Measurements from ENCODE around the gene PHLDB3. TPM values are rescaled to one million over a fixed set of nuclear protein-coding genes. Genes with fewer than 3 reads are reported as not detected.

The PHLDB3 gene
- total RNA-seq, 2 experiments from 2014 or later = 11.9 to 18.6 TPM

DNA sequence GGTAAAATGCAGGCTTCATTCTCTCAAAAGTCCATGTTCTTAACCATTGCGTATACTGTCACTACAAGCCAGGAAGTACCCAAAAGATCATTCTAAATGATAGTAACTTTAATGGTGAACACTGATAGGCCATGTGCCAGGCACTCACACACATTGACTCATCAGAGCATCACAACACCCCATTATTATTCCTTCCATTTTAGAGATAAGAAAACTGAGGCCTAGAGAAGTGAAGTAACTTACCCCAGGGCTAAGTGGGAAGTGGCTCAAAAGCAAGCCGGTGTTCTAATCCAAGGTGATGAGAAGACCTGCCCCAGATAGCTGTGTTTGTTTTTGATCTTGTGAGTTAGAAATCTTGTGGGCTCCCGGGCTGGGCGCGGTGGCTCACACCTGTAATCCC lies 1.4 kb upstream of the PHLDB3 start:
- POLR2A ChIA-PET = no interaction called here
- Mint-ChIP-seq H3K27ac (peak overlapping the region; percentile 43), H3K4me3 (no peak overlapping the region), H3K36me3 (ENCODE audit: low read depth) (peaks cover 32% of the 10 kb centered on the region), H3K9me3 (no peaks in the 10 kb centered on the region), H3K27me3 (no peaks in the 10 kb centered on the region), H3K4me1 (peaks cover 31% of the 10 kb centered on the region)
- CTCF ChIA-PET = interaction anchor here (3.8 kb wide), 1 partner anchor 15 kb away, joined by 28 read pairs; no protein-coding TSS in a partner anchor
- DNase-seq = no peak

DNA sequence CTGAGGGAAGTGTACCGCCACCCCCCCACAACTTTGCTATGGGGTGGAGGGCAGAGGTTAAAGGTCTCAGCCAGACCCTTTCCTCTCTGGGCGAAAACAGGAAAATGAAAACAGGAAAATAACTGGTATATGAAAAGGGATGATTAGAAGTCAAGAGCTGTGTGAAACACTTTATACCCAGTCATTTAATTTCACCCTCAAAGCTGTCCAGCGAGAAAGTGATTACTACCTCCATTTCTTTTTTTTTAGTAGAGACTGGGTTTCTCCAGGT lies 575 bp upstream of the PHLDB3 start:
- peak overlapping the region; percentile 59 for H3K4me3 Mint-ChIP-seq
- H3K27me3 Mint-ChIP-seq = no peaks in the 10 kb centered on the region
- peaks cover 29% of the 10 kb centered on the region for H3K36me3 Mint-ChIP-seq (ENCODE audit: low read depth)
- DNase-seq = no peak
- H3K27ac Mint-ChIP-seq = peak overlapping the region; percentile 87
- POLR2A ChIA-PET = no interaction called here
- no peaks in the 10 kb centered on the region for H3K9me3 Mint-ChIP-seq
- CTCF ChIA-PET = interaction anchor here (1.0 to 3.8 kb wide), 3 partner anchors 12 to 51 kb away, joined by 4 to 28 read pairs (median 4); no protein-coding TSS in a partner anchor
- H3K4me1 Mint-ChIP-seq = peaks cover 33% of the 10 kb centered on the region

DNA sequence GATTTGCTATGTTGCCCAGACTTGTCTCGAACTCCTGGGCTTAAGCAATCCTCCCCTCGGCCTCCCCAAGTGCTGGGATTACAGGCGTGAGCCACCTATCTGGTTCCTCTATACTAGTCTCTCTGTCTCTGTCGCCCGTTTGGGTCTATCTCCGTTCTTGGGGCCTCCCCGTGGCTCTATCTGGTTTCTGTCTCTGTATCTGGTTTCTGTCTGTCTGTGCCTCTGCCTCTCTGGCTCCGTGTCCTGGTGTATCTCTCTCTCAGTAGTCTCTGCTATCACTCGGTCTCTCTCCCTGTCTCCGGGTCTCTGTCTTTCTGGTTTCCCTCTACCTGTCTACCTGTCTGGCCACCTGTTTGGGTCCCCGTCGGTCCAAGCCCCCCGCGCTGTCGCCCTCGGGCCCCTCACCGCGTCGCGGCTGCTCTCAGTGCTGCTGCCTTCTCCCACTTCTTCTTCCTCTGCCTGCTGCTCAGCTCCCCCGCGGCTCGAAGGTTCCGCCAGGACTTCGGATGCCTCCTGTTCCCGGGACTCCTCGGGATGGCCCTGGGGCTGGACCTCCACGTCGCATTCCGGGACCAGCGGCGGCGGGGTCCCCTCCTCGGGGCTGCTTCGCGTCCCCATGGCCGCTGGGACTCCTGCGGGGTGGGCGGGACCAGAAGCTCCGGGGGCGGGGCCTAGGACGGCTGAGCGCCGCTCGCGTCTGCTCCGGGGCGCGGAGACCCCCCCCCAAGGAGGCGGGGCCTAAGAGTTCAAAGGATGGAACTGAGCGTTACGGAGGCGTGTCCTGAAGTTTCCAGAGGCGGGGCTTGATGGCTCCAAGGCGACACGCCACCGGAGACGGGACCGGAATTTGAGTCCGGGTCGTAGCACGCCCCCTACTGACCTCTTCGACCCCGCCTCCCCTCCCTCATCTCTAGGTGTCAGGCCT lies 783 bp downstream of the PHLDB3 start:
- H3K4me3 Mint-ChIP-seq = peak overlapping the region; percentile 83
- peaks cover 33% of the 10 kb centered on the region for H3K4me1 Mint-ChIP-seq
- ChIA-PET CTCF (interaction anchor here (0.6 to 3.8 kb wide), 13 partner anchors 8 to 91 kb away, joined by 3 to 28 read pairs (median 4); partner anchors contain the start of gene LYPD3), POLR2A (interaction anchor here (0.5 to 0.6 kb wide), 2 partner anchors 16 to 45 kb away, joined by 3 read pairs; no protein-coding TSS in a partner anchor)
- H3K27ac Mint-ChIP-seq = peak overlapping the region; percentile 89
- peaks cover 22% of the 10 kb centered on the region for H3K36me3 Mint-ChIP-seq (ENCODE audit: low read depth)
- peak; percentile 99 for DNase-seq
- no peaks in the 10 kb centered on the region for H3K9me3 Mint-ChIP-seq
- no peaks in the 10 kb centered on the region for H3K27me3 Mint-ChIP-seq

DNA sequence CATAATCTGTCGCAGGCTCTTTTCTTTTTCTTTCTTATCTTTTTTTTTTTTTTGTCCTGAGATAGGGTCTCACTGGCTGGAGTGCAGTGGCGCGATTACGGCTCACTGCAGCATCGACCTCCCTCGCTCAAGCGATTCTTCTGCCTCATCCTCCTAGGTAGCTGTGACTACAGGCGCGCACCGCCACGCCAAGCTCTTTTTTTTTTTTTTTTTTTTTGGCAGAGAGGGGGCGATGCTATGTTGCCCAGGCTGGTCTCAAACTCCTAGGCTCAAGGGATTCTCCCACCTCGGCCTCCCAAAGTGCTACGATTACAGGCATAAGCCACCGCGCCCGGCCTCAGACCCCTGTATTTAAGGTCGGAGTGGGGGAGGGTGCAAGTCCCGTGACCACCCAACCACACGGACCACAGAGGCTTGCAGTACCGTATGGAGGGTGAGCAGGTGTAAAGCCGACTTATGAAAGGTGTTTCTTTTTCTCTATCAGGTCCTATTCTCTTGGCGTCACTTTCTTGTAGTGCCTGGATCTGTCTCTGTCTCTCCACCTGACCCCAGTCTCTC lies 2.0 kb downstream of the PHLDB3 start:
- ChIA-PET CTCF (interaction anchor here (1.1 kb wide), 1 partner anchor 39 kb away, joined by 5 read pairs; no protein-coding TSS in a partner anchor), POLR2A (no interaction called here)
- Mint-ChIP-seq H3K4me3 (peak overlapping the region; percentile 83), H3K9me3 (no peaks in the 10 kb centered on the region), H3K27ac (peak overlapping the region; percentile 3), H3K36me3 (ENCODE audit: low read depth) (peaks cover 15% of the 10 kb centered on the region), H3K4me1 (peaks cover 33% of the 10 kb centered on the region), H3K27me3 (no peaks in the 10 kb centered on the region)
- DNase-seq = no peak

DNA sequence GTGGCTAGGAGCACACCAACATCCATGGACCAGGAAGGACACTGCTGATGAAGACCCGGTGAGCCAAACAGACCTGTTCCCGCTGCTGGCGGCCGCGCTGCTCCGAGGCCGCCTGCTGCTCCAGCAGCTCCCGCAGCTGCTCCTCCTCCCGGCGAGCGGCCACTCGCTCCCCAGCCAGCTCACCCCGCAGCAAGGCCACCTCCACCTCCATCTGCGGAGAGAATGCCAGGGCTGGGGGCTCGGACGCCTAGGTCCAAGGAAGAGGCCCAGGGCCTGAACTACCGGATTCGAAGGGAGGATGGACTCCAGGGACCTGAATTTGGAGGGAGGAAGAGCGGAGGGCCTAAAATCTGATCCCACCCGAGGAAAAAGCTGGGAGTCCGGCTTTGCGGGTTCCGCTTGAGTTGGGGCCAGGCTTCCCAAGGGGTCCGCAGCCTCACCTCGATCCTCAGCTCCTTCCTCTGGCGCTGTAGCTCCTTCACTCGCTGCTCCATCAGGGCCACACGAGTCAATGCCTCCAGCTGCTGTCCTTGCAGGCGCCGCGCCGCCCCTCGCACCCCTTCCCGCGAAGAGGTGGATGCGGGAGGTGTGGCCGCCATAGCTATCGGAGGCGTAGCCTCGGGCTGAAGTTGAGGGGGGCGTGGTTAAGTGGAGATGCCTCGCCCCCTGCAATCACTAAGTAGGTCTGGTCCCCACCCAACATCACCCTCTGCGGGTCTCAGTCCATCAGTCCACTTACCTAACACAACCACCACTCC lies 2.7 kb downstream of the PHLDB3 start:
- Mint-ChIP-seq H3K4me3 (no peak overlapping the region), H3K36me3 (ENCODE audit: low read depth) (peaks cover 15% of the 10 kb centered on the region), H3K27ac (no peak overlapping the region), H3K27me3 (no peaks in the 10 kb centered on the region), H3K4me1 (peaks cover 33% of the 10 kb centered on the region), H3K9me3 (no peaks in the 10 kb centered on the region)
- no peak for DNase-seq
- ChIA-PET CTCF (interaction anchor here (1.4 kb wide), 1 partner anchor 53 kb away, joined by 3 read pairs; no protein-coding TSS in a partner anchor), POLR2A (no interaction called here)

DNA sequence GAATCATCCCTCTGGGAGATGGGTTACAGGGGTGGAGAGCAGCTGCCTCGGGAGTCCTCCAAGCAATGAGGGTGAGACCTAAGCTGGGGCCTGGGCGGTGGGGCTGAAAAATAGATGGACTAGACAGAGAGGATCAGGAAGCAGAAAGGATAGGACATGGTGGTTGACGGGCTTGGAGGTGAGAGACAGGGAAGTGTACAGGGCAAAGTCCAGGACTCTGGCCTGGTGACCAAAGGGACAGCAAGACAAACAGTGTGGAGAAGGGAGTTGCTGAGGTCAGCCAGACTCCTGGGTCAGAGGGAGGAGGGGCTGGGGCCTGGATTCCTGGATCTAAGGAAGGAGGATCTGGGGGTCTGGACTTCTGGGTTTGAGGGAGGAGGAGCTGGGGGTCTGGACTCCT lies 5.5 kb downstream of the PHLDB3 start:
- H3K36me3 Mint-ChIP-seq (ENCODE audit: low read depth) = peaks cover 15% of the 10 kb centered on the region
- H3K27me3 Mint-ChIP-seq = no peaks in the 10 kb centered on the region
- peaks cover 18% of the 10 kb centered on the region for H3K4me1 Mint-ChIP-seq

DNA sequence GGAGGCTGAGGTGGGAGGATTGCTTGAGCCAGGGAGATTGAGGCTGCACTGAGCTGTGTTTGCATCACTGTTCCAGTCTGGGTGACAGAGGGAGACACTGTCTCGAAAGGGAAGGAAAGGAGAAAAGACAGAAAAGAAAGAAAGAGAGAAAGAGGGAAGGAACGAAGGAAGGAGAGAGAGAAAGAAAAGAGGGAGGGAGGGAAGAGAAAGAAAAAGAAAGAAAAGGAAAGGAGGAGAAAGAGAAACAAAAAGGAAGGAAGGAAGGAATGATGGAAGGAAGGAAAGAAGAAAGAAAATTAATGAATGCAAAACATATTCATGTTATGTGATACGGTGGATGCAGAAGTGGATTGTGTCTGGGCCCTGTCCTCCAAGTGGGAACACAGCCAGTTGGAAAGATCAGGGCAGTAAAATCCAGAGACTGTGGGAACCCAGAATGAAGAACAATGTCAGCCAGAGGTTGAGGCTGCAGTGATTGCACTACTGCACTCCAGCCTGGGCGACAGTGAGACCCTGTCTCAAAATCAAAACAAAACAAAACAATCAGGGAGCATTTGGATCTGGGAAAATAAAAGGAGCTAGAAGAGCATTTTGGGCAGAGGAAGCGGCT lies 6.2 kb downstream of the PHLDB3 start:
- peaks cover 15% of the 10 kb centered on the region for H3K36me3 Mint-ChIP-seq (ENCODE audit: low read depth)
- peaks cover 13% of the 10 kb centered on the region for H3K4me1 Mint-ChIP-seq
- DNase-seq = no peak
- no peak overlapping the region for H3K27ac Mint-ChIP-seq
- no peaks in the 10 kb centered on the region for H3K27me3 Mint-ChIP-seq
- POLR2A ChIA-PET = no interaction called here
- no peak overlapping the region for H3K4me3 Mint-ChIP-seq
- H3K9me3 Mint-ChIP-seq = no peaks in the 10 kb centered on the region
- CTCF ChIA-PET = interaction anchor here (0.7 to 1.0 kb wide), 2 partner anchors 9 to 466 kb away, joined by 4 read pairs; no protein-coding TSS in a partner anchor

More for the DNA sequence above, 5.5 kb downstream of the PHLDB3 start:
- H3K4me3 Mint-ChIP-seq = no peak overlapping the region
- DNase-seq = no peak
- H3K9me3 Mint-ChIP-seq = no peaks in the 10 kb centered on the region
- ChIA-PET CTCF (interaction anchor here (0.7 kb wide), 1 partner anchor 10 kb away, joined by 4 read pairs; no protein-coding TSS in a partner anchor), POLR2A (no interaction called here)
- H3K27ac Mint-ChIP-seq = no peak overlapping the region

DNA sequence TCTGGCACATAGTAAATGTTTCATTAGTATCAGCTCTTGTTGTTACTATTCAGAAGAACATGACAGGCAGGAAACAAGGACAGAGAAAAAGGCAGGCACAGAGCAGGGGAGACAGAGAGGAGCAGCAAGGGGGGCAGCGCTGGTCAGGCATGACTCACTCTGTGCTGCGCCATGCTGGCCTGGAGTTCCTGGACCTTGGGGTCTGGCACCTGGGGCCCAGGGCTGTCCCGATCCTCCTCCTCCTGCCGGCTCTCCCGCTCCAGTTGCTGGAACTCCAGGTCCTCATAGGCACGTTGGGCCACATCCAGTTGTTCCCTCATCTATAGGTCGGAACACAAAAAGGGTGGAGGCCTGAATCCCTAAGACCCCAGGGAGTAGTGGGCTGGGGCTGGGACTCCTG lies 7.6 kb downstream of the PHLDB3 start:
- Mint-ChIP-seq H3K27ac (no peak overlapping the region), H3K27me3 (no peaks in the 10 kb centered on the region)
- CTCF ChIA-PET = interaction anchor here (1.0 kb wide), 1 partner anchor 465 kb away, joined by 4 read pairs; no protein-coding TSS in a partner anchor

DNA sequence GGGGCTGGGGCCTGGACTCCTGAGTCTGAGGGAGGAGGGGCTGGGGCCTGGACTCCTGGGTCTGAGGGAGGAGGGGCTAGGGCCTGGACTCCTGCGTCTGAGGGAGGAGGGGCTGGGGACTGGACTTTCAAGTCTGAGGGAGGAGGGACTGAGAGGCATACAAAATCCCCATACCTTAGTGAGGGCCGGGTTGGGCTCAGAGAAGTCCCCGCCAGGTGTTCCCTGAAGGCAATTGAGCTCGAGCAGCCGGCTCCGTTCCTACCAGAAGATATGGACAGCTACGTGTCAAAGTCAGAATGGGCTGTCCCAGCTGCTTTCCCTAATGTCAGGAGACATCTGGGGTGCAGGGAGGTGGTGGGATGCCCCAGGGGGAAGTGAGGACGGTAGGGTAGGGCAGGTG lies 9.5 kb downstream of the PHLDB3 start:
- no peak for DNase-seq

More for the DNA sequence above, 7.6 kb downstream of the PHLDB3 start:
- Mint-ChIP-seq H3K9me3 (no peaks in the 10 kb centered on the region), H3K36me3 (ENCODE audit: low read depth) (peaks cover 7% of the 10 kb centered on the region), H3K4me1 (peaks cover 2% of the 10 kb centered on the region), H3K4me3 (no peak overlapping the region)
- no peak for DNase-seq
- POLR2A ChIA-PET = no interaction called here

DNA sequence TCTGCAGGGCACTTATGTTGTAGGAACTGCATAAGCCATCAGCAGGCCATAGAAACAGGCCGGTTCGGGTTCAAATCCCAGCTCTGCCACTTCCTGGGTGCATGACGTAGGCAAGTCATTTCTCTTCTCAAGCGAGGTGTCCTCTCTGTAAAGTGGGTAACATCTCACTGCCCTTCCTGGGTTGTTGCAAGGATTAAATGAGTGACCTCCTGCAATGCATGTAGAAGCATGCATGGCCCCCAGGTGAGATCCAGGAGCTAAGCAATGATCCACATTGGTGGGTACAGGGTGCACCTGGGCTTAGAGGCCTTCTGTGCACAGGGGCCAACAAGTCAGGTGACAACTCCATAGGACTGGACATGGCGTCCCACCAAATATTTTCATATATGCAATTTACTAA lies 13.8 kb downstream of the PHLDB3 start:
- ChIA-PET CTCF (interaction anchor here (0.7 to 2.7 kb wide), 3 partner anchors 17 to 151 kb away, joined by 3 to 9 read pairs (median 3); no protein-coding TSS in a partner anchor), POLR2A (no interaction called here)
- H3K9me3 Mint-ChIP-seq = no peaks in the 10 kb centered on the region
- peaks cover 2% of the 10 kb centered on the region for H3K36me3 Mint-ChIP-seq (ENCODE audit: low read depth)
- H3K4me1 Mint-ChIP-seq = no peaks in the 10 kb centered on the region
- no peak overlapping the region for H3K4me3 Mint-ChIP-seq
- DNase-seq = no peak
- H3K27ac Mint-ChIP-seq = no peak overlapping the region
- H3K27me3 Mint-ChIP-seq = no peaks in the 10 kb centered on the region

More for the DNA sequence above, 9.5 kb downstream of the PHLDB3 start:
- CTCF ChIA-PET = interaction anchor here (1.0 to 1.2 kb wide), 2 partner anchors 9 to 11 kb away, joined by 3 read pairs; partner anchors contain the start of gene PHLDB3
- POLR2A ChIA-PET = no interaction called here
- Mint-ChIP-seq H3K4me1 (no peaks in the 10 kb centered on the region), H3K4me3 (no peak overlapping the region), H3K36me3 (ENCODE audit: low read depth) (peaks cover 5% of the 10 kb centered on the region), H3K27ac (no peak overlapping the region), H3K9me3 (no peaks in the 10 kb centered on the region), H3K27me3 (no peaks in the 10 kb centered on the region)

DNA sequence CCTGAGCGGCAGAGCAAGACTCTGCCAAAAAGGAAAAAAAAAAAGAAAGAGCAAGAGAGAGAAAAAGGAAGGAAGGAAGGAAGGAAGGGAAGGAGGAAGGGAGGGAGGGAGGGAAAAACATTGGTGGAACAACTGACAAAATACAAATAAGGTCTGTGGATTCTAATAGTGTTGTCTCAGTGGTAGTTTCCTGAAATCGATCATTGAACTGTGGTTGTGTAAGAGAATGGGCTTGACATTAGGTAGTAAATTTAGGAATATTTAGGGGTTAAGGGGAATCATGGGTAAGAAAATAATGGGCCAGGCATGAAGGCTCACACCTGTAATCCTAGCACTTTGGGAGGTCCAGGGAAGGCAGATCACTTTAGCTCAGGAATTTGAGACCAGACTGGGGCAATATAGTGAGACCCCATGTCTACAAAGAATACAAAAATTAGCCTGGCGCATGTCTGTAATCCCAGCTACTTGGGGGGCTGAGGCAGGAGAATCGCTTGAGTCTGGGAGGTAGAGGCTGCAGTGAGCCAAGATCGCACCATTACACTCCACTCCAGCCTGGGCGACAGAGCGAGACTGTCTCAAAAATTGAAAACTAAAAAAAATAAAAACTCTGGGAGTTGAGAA lies 14.5 kb downstream of the PHLDB3 start:
- Mint-ChIP-seq H3K36me3 (ENCODE audit: low read depth) (no peaks in the 10 kb centered on the region), H3K27ac (no peak overlapping the region), H3K27me3 (no peaks in the 10 kb centered on the region), H3K4me3 (no peak overlapping the region), H3K4me1 (no peaks in the 10 kb centered on the region), H3K9me3 (no peaks in the 10 kb centered on the region)
- POLR2A ChIA-PET = no interaction called here
- DNase-seq = no peak
- CTCF ChIA-PET = interaction anchor here (1.3 to 2.7 kb wide), 2 partner anchors 17 to 30 kb away, joined by 3 to 9 read pairs; no protein-coding TSS in a partner anchor

DNA sequence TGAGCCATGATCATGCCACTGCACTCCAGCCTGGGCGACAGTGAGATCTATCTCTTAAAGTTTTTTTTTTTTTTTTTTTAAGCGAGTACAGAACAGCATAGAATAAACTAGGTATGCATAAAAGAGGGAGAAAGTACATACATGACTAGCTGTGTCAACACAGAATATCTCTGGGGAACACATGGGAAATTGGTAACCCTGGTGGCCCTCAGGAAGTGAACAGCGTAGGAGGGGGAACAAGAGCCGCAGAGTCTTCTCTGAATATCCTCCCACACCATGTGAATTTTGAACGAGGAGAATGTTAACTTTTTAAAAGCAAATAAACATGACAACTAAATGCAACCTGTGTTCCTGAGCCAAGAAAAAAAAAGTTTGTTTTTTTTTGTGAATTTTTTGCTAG lies 15.2 kb downstream of the PHLDB3 start:
- no peak overlapping the region for H3K27ac Mint-ChIP-seq
- H3K9me3 Mint-ChIP-seq = no peaks in the 10 kb centered on the region

More for the DNA sequence above, 15.2 kb downstream of the PHLDB3 start:
- no peaks in the 10 kb centered on the region for H3K4me1 Mint-ChIP-seq
- no peak overlapping the region for H3K4me3 Mint-ChIP-seq
- ChIA-PET POLR2A (no interaction called here), CTCF (interaction anchor here (0.7 to 2.7 kb wide), 3 partner anchors 9 to 30 kb away, joined by 3 to 9 read pairs (median 4); no protein-coding TSS in a partner anchor)
- DNase-seq = no peak
- no peaks in the 10 kb centered on the region for H3K27me3 Mint-ChIP-seq
- H3K36me3 Mint-ChIP-seq (ENCODE audit: low read depth) = no peaks in the 10 kb centered on the region
